ENCODE measurements around the gene PIGQ. TPM values are rescaled to one million over a fixed set of nuclear protein-coding genes. Genes with fewer than 3 reads are reported as not detected.

The PIGQ gene
- total RNA-seq, 2 experiments from 2014 or later: 22.8 to 27.0 TPM

DNA sequence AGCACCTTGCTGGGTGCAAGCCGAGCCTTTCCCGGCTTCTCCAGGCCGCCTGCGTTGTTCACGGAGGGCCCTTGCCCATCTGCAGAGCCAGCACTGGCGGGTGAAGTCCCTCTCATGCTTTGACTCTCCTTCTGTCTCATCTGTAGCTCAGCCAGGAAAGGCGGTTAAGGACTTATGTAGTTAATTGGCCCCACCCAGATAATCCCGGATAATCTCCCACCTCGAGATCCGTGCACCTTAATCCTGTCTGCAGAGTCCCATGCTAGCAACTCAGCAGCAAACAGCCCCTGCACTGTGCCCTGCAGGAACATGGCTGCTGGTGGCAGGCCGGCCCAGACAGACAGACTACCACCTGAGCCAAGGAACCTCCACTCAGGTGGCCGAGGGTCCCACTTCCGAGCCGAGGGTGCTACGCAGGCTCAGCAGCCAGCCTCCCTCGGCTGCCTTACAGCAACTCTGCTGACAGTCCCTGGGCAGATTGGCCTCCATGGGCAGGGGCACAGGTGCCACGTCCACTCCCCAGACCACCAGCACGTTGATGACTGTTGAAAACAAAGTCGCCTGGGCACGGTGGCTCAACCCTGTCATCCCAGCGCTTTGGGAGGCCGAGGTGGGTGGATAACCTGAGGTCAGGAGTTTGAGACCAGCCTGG lies 37.0 kb downstream of the PIGQ start:
- H3K9me3 ChIP-seq (ENCODE audit: control insufficient read depth in 1 of 2, insufficient read depth in 1 of 2, low read length in 2 of 2): peaks cover 0 to 9% of the 10 kb centered on the region in 2 experiments
- Mint-ChIP-seq H3K4me3 (no peak overlapping the region), H3K36me3 (ENCODE audit: low read depth) (no peaks in the 10 kb centered on the region), H3K27me3 (no peaks in the 10 kb centered on the region), H3K27ac (no peak overlapping the region), H3K9me3 (no peaks in the 10 kb centered on the region), H3K4me1 (ENCODE audit: low read depth) (peaks cover 18% of the 10 kb centered on the region)
- POLR2A ChIA-PET: no interaction called here
- H3K27me3 ChIP-seq (ENCODE audit: control insufficient read depth in 1 of 2, insufficient read depth in 2 of 2, low read length in 2 of 2): no peaks in the 10 kb centered on the region
- no peak for TF ChIP-seq CTCF (IDR thresholded peaks at IDR 0.05)
- H3K4me3 ChIP-seq (ENCODE audit: low read length): no peak overlapping the region
- DNase-seq (no peak), ATAC-seq (ENCODE audit: poor library complexity) (no peak)
- CTCF ChIA-PET: no interaction called here
- H3K36me3 ChIP-seq (ENCODE audit: insufficient read depth, low read length): no peaks in the 10 kb centered on the region
- intact Hi-C loops (cut with DNase I, micrococcal nuclease): no loop called here
- no peak overlapping the region for H3K27ac ChIP-seq (ENCODE audit: low read depth in 1 of 2, low read length in 2 of 2)
- peaks cover 9% of the 10 kb centered on the region for H3K4me1 ChIP-seq (ENCODE audit: insufficient read depth, low read length)

DNA sequence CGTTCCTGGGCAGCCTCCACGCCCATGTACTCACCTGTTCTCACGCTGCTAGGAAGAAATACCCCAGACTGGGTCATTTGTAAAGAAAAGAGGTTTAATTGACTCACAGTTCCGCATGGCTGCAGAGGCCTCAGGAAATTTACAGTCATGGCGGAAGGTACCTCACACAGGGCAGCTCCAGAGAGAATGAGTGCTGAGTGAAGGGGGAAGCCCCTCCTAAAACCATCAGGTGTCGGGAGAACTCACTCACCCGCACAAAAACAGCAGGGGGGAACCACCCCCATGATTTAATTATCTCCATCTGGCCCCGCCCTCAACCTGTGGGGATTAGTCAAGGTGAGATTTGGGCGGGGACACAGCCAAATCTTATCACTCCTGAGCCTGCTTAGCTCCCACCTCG lies 38.3 kb downstream of the PIGQ start:
- H3K36me3 Mint-ChIP-seq (ENCODE audit: low read depth): no peaks in the 10 kb centered on the region
- Histone ChIP-seq H3K36me3 (ENCODE audit: insufficient read depth, low read length) (no peaks in the 10 kb centered on the region), H3K27me3 (ENCODE audit: control insufficient read depth in 1 of 2, insufficient read depth in 2 of 2, low read length in 2 of 2) (no peaks in the 10 kb centered on the region), H3K27ac (ENCODE audit: low read depth in 1 of 2, low read length in 2 of 2) (no peak overlapping the region), H3K4me3 (ENCODE audit: low read length) (no peak overlapping the region), H3K9me3 (ENCODE audit: control insufficient read depth in 1 of 2, insufficient read depth in 1 of 2, low read length in 2 of 2) (peaks cover 0 to 9% of the 10 kb centered on the region in 2 experiments), H3K4me1 (ENCODE audit: insufficient read depth, low read length) (peaks cover 9% of the 10 kb centered on the region)
- TF ChIP-seq CTCF (IDR thresholded peaks at IDR 0.05): no peak
- POLR2A ChIA-PET: no interaction called here
- no peak overlapping the region for H3K4me3 Mint-ChIP-seq
- CTCF ChIA-PET: no interaction called here
- no peak for ATAC-seq (ENCODE audit: poor library complexity)
- no peak for DNase-seq
- H3K27me3 Mint-ChIP-seq: no peaks in the 10 kb centered on the region
- H3K4me1 Mint-ChIP-seq (ENCODE audit: low read depth): peaks cover 13% of the 10 kb centered on the region
- H3K27ac Mint-ChIP-seq: no peak overlapping the region
- H3K9me3 Mint-ChIP-seq: no peaks in the 10 kb centered on the region
- intact Hi-C loops (cut with DNase I, micrococcal nuclease): no loop called here

DNA sequence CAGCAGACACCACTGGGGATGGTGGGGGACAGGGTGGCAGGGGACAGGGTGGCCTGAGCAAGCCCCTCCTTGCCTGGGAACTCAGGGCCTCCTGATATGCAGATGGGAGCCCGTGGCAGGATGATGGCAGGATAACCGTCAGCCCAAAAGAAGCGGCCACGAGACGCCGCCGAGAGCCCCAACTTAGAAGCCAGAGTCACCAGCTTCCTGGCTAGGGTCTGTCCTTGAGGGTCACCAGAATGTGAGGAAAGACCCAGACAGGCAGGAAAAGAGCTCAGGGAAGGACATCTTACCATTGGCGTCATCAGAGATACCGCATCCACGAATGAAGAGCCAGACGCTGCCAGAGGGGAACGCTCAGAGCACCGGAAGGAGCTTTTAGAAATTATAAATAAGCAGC lies 39.5 kb downstream of the PIGQ start:
- Mint-ChIP-seq H3K9me3 (no peaks in the 10 kb centered on the region), H3K36me3 (ENCODE audit: low read depth) (no peaks in the 10 kb centered on the region), H3K4me3 (no peak overlapping the region), H3K4me1 (ENCODE audit: low read depth) (peaks cover 5% of the 10 kb centered on the region), H3K27ac (no peak overlapping the region), H3K27me3 (no peaks in the 10 kb centered on the region)
- Histone ChIP-seq H3K27me3 (ENCODE audit: control insufficient read depth in 1 of 2, insufficient read depth in 2 of 2, low read length in 2 of 2) (no peaks in the 10 kb centered on the region), H3K27ac (ENCODE audit: low read depth in 1 of 2, low read length in 2 of 2) (no peak overlapping the region), H3K4me1 (ENCODE audit: insufficient read depth, low read length) (peaks cover 9% of the 10 kb centered on the region), H3K4me3 (ENCODE audit: low read length) (no peak overlapping the region), H3K36me3 (ENCODE audit: insufficient read depth, low read length) (no peaks in the 10 kb centered on the region), H3K9me3 (ENCODE audit: control insufficient read depth in 1 of 2, insufficient read depth in 1 of 2, low read length in 2 of 2) (peaks cover 0 to 9% of the 10 kb centered on the region in 2 experiments)
- no peak for TF ChIP-seq CTCF (IDR thresholded peaks at IDR 0.05)
- no peak for ATAC-seq (ENCODE audit: poor library complexity)
- DNase-seq: no peak
- POLR2A ChIA-PET: no interaction called here
- intact Hi-C loops (cut with DNase I, micrococcal nuclease): no loop called here
- CTCF ChIA-PET: interaction anchor here (0.9 kb wide), 1 partner anchor 30 kb away, joined by 5 read pairs; no protein-coding TSS in a partner anchor

Measured in CD4-positive, alpha-beta T cell (primary cell).